K562 (cell line): ENCODE measurements around the gene USP16. TPM values are rescaled to one million over a fixed set of nuclear protein-coding genes. Genes with fewer than 3 reads are reported as not detected.

ENCODE experiments used
- ADNP ChIP-seq: fragments of 200-800 bp; sonication (Bioruptor generic); IDR thresholded peaks from 2 replicates; pipeline ENCODE4 v1.6.1; 2016; ENCODE audit warnings: missing genetic modification characterization, missing compliant biosample characterization
- BCLAF1 ChIP-seq, 2 experiments: fragments of 450-650 bp in 1 of 2; IDR thresholded peaks; 2 replicates each; pipeline ENCODE4 v1.6.1; 2011 to 2017; ENCODE audit warnings: low read depth in 2 of 2, antibody characterized with exemption in 1 of 2, borderline replicate concordance in 1 of 2, low read length in 1 of 2, mild to moderate bottlenecking in 1 of 2, mixed read lengths in 1 of 2; ENCODE audit not compliant: control insufficient read depth in 1 of 2
- BRCA1 ChIP-seq, 2 experiments: fragments of 450-650 bp in 1 of 2; sonication (generic) in 1 of 2; formaldehyde crosslinking in 1 of 2; IDR thresholded peaks; 2 replicates each; pipeline versions ENCODE4 v1.5.0 to v1.6.1; 2017 to 2020; ENCODE audit warnings: mild to moderate bottlenecking in 1 of 2, missing genetic modification reagents in 1 of 2
- BRD9 ChIP-seq: fragments of 450-650 bp; IDR thresholded peaks from 2 replicates; pipeline ENCODE4 v1.6.1; 2018; ENCODE audit warnings: low read depth; ENCODE audit not compliant: partially characterized antibody
- CBFA2T2 ChIP-seq: fragments of 450-650 bp; conservative IDR thresholded peaks from 2 replicates; pipeline ENCODE4 v1.6.1; 2017; ENCODE audit warnings: mild to moderate bottlenecking
- CBX1 ChIP-seq: sonication (generic); IDR thresholded peaks from 2 replicates; pipeline ENCODE4 v1.6.1; 2016; ENCODE audit warnings: antibody characterized with exemption, low read depth, mild to moderate bottlenecking
- KAT2B ChIP-seq: IDR thresholded peaks from one replicate; pipeline ENCODE4 v1.6.1; 2012; ENCODE audit warnings: low read depth, mild to moderate bottlenecking, control low read depth, inconsistent platforms, low read length, moderate library complexity
- KDM5B ChIP-seq: fragments of 200-600 bp; sonication (generic); IDR thresholded peaks from 2 replicates; pipeline ENCODE4 v1.6.1; 2012; ENCODE audit warnings: low read depth, mild to moderate bottlenecking, moderate library complexity, low read length, control low read depth, inconsistent platforms; ENCODE audit not compliant: insufficient replicate concordance
- MCM3 ChIP-seq: fragments of 450-650 bp; IDR thresholded peaks from 2 replicates; pipeline ENCODE4 v1.6.1; 2016
- MLX ChIP-seq, 2 experiments: fragments of 450-650 bp in 1 of 2; sonication (generic) in 1 of 2; formaldehyde crosslinking; conservative IDR thresholded peaks; 2 replicates each; pipeline versions ENCODE4 v1.4.0 to v1.8.1; 2020 to 2022; ENCODE audit warnings: mild to moderate bottlenecking in 1 of 2, missing genetic modification reagents in 1 of 2
- NBN ChIP-seq: fragments of 450-650 bp; IDR thresholded peaks from 2 replicates; pipeline ENCODE4 v1.6.1; 2016; ENCODE audit warnings: low read depth, mild to moderate bottlenecking
- NFRKB ChIP-seq: fragments of 450-650 bp; IDR thresholded peaks from 2 replicates; pipeline ENCODE4 v1.6.1; 2016; ENCODE audit warnings: low read depth
- PYGO2 ChIP-seq: fragments of 450-650 bp; IDR thresholded peaks from 2 replicates; pipeline ENCODE4 v1.6.1; 2016; ENCODE audit warnings: mild to moderate bottlenecking, missing genetic modification characterization, moderate library complexity, missing compliant biosample characterization
- RCOR1 ChIP-seq, 2 experiments: IDR thresholded peaks; 2 replicates each; pipeline ENCODE4 v1.6.1; 2012; ENCODE audit warnings: low read depth in 2 of 2, low read length in 2 of 2, borderline replicate concordance in 1 of 2, improper control_type of control experiment in 1 of 2
- TBL1XR1 ChIP-seq, 2 experiments: IDR thresholded peaks; 2 replicates each; pipeline ENCODE4 v1.6.1; 2012; ENCODE audit warnings: improper control_type of control experiment in 2 of 2, low read length in 2 of 2, mild to moderate bottlenecking in 1 of 2
- TCFL5 ChIP-seq: fragments of 250-450 bp; sonication (Bioruptor Pico); conservative IDR thresholded peaks from 2 replicates; pipeline ENCODE4 v1.6.1; 2021; ENCODE audit warnings: mild to moderate bottlenecking, moderate library complexity, matching md5 sums
- ZBTB2 ChIP-seq: fragments of 450-650 bp; IDR thresholded peaks from 2 replicates; pipeline ENCODE4 v1.6.1; 2016; ENCODE audit warnings: antibody characterized with exemption
- ZFX ChIP-seq: sonication (generic); formaldehyde crosslinking; IDR thresholded peaks from 2 replicates; pipeline ENCODE4 v1.8.0; 2022; ENCODE audit warnings: mild to moderate bottlenecking, missing genetic modification reagents, moderate library complexity
- ZNF143 ChIP-seq: sonication (generic); formaldehyde crosslinking; IDR thresholded peaks from 2 replicates; pipeline ENCODE4 v1.9.0; 2022; ENCODE audit warnings: mild to moderate bottlenecking, missing genetic modification reagents
- ZNF324 ChIP-seq: fragments of 250-450 bp; sonication (Bioruptor Pico); IDR thresholded peaks from 2 replicates; pipeline ENCODE4 v1.4.0; 2020; ENCODE audit warnings: mild to moderate bottlenecking
- ZNF57 ChIP-seq: fragments of 450-650 bp; formaldehyde crosslinking; IDR thresholded peaks from 2 replicates; pipeline ENCODE4 v1.4.0; 2020; ENCODE audit warnings: mild to moderate bottlenecking, moderate library complexity
- ZNF696 ChIP-seq: fragments of 250-450 bp; sonication (Bioruptor Pico); conservative IDR thresholded peaks from 2 replicates; pipeline ENCODE4 v1.4.0; 2020; ENCODE audit warnings: mild to moderate bottlenecking, moderate library complexity
- ZNF707 ChIP-seq: fragments of 250-450 bp; sonication (Bioruptor Pico); conservative IDR thresholded peaks from 2 replicates; pipeline ENCODE4 v1.8.0; 2022; ENCODE audit warnings: inconsistent platforms, mild to moderate bottlenecking, moderate library complexity
- polyA plus RNA-seq, 8 experiments: library from polyadenylated mRNA; depleted of rRNA in 4 of 8; stranded (reverse) in 5 of 8; unstranded in 3 of 8; fragments of >200 nt; fragmentation: Nextera tagmentation in 2 of 8; fragmentation: Illumina TruSeq in 1 of 8; extraction: Ambion mirVana in 2 of 8; extraction: Trizol in 1 of 8; gene quantifications; 2 replicates each; pipeline versions ENCODE4 v1.2.1 to v1.2.3, GENCODE V29; 2011 to 2014; ENCODE audit warnings: inconsistent platforms in 1 of 8, missing spikeins in 1 of 8
- total RNA-seq, 7 experiments: library from RNA; depleted of rRNA in 6 of 7; stranded (reverse); fragments of >200 nt in 6 of 7; fragmentation: Illumina TruSeq in 2 of 7; extraction: Trizol in 2 of 7; gene quantifications; 2 replicates each; pipeline versions ENCODE4 v1.2.1 to v1.2.3, GENCODE V29; 2011 to 2021; ENCODE audit warnings: low replicate concordance in 1 of 7

USP16 gene
- total and polyA plus RNA-seq, 9 of the 15 experiments (the other 6 are each of a cell fraction or from before 2014, with no cell fraction given): 38.4 to 90.9 (median 62.8) TPM

- TF ChIP-seq NBN: peak; percentile 83
- TF ChIP-seq CBX1: no peak; the same call in 1 of the 2 replicates
- no peak for TF ChIP-seq ZNF324 (CRISPR knock-in tag)
- no peak for TF ChIP-seq PYGO2 (tag)
- peak; percentile 25 for TF ChIP-seq BRD9
- peak; percentile 78; the same call in 1 of the 2 replicates for TF ChIP-seq NFRKB
- TF ChIP-seq BRCA1 (IDR thresholded peaks at IDR 0.05): no peak
- TF ChIP-seq BRCA1 (CRISPR knock-in tag; IDR thresholded peaks at IDR 0.05): no peak
- TF ChIP-seq KAT2B: no peak
- TF ChIP-seq RCOR1 (IDR thresholded peaks at IDR 0.05; ENCODE audit: borderline replicate concordance in 1 of 2, low read depth in 2 of 2, low read length in 2 of 2): peak in 1 of 2 experiments; percentile 14; a peak in 2 of 4 replicates
- TF ChIP-seq MCM3: no peak
- TF ChIP-seq BCLAF1 (IDR thresholded peaks at IDR 0.05; ENCODE audit: borderline replicate concordance in 1 of 2, control insufficient read depth in 1 of 2, low read depth in 2 of 2, low read length in 1 of 2): no peak
- no peak for TF ChIP-seq CBFA2T2
- TF ChIP-seq ADNP (tag): no peak
- peak; percentile 99 for TF ChIP-seq ZFX (CRISPR knock-in tag)
- peak; percentile 83 for TF ChIP-seq ZBTB2
- peak in 1 of 2 experiments; percentile 79; a peak in 3 of 4 replicates for TF ChIP-seq TBL1XR1 (IDR thresholded peaks at IDR 0.05; ENCODE audit: low read length in 2 of 2)
- peak; percentile 74 for TF ChIP-seq KDM5B
- 0 out of 4 replicates have a peak, but pooled peaks of 1 of the 2 experiments have one; percentile 66 for TF ChIP-seq MLX (CRISPR knock-in tag; conservative IDR thresholded peaks at IDR 0.05)
- TF ChIP-seq ZNF143 (CRISPR knock-in tag): peak; percentile 81
- no peak for TF ChIP-seq ZNF707 (CRISPR knock-in tag)
- no peak for TF ChIP-seq ZNF696 (CRISPR knock-in tag)
- TF ChIP-seq TCFL5 (CRISPR knock-in tag): no peak
- no peak for TF ChIP-seq ZNF57
These were observed at the start of gene USP16 (continued) for GRCh38 chr21:29024474-29025327.
